Measurements from ENCODE around the gene CHRM4. TPM values are rescaled to one million over a fixed set of nuclear protein-coding genes. Genes with fewer than 3 reads are reported as not detected.

The CHRM4 gene
- total RNA-seq, 1 experiment from 2014 or later, result 1.1 TPM

- Histone ChIP-seq H3K27ac (ENCODE audit: low read depth, low read length) (no peak overlapping the region), H2AFZ (ENCODE audit: low read depth, low read length, poor library complexity, severe bottlenecking) (no peak overlapping the region), H3K36me3 (ENCODE audit: control insufficient read depth in 1 of 2, insufficient read depth in 2 of 2, low read length in 2 of 2) (0 out of 4 replicates have a peak, but pooled peaks cover 0 to 2% of the 10 kb centered on the region in 2 experiments), H3K4me1 (ENCODE audit: control insufficient read depth in 1 of 2, insufficient read depth in 2 of 2, low read length in 2 of 2) (peaks cover 4 to 23% of the 10 kb centered on the region in 2 experiments), H3K9me2 (ENCODE audit: insufficient read depth) (no peaks in the 10 kb centered on the region), H3K27me3 (ENCODE audit: insufficient read depth, low read length) (no peaks in the 10 kb centered on the region), H3K9ac (ENCODE audit: low read length) (no peak overlapping the region), H4K20me1 (ENCODE audit: insufficient read depth) (peaks cover 7% of the 10 kb centered on the region; the same call in 1 of the 2 replicates), H3K4me2 (ENCODE audit: low read length) (no peak overlapping the region), H3K9me3 (ENCODE audit: control insufficient read depth in 1 of 2, insufficient read depth in 1 of 2, low read depth in 1 of 2, low read length in 2 of 2) (no peaks in the 10 kb centered on the region), H3K4me3 (replicated peaks in 1 of 2; ENCODE audit: low read depth in 1 of 2, low read length in 2 of 2) (no peak overlapping the region), H3K79me2 (ENCODE audit: insufficient read depth, low read length) (peaks cover 75% of the 10 kb centered on the region)
- BruUV-seq (replicated peaks), result no TSS peak
- ChIA-PET RAD21 (ENCODE audit: low non-redundant PET in 1 of 2, low total read pairs in 2 of 2, uncharacterized antibody in 2 of 2, unreplicated experiment in 2 of 2) (no interaction called here), CTCF (no interaction called here), POLR2A (interaction anchor here (1.2 kb wide), 1 partner anchor 118 kb away, joined by 3 read pairs; no protein-coding TSS in a partner anchor)
- intact Hi-C loops (cut with micrococcal nuclease), result no loop called here
- ATAC-seq (0 out of 2 replicates have a peak, but pooled peaks have one; percentile 21), DNase-seq (ENCODE audit: low read depth, low spot score) (no peak)
- no peak for TF ChIP-seq ZNF274 (IDR thresholded peaks at IDR 0.05; ENCODE audit: low read depth, low read length)
- TF ChIP-seq SIN3A (IDR thresholded peaks at IDR 0.05; ENCODE audit: low read depth), result no peak
- TF ChIP-seq CTCF (IDR thresholded peaks at IDR 0.05 in 2 of 3, conservative IDR thresholded peaks at IDR 0.05 in 1 of 3; ENCODE audit: borderline replicate concordance in 1 of 3, insufficient read depth in 1 of 3, low read depth in 2 of 3, low read length in 2 of 3), result no peak
- TF ChIP-seq EGR1 (IDR thresholded peaks at IDR 0.05; ENCODE audit: low read depth), result no peak
Observed at GRCh38 chr11:46357483-46357936, 34.1 kb downstream of the CHRM4 start.

GRCh38 chr11:46356924-46357482 is 34.6 kb downstream of the CHRM4 start:
- Histone ChIP-seq H3K79me2 (ENCODE audit: insufficient read depth, low read length) (peaks cover 75% of the 10 kb centered on the region), H3K4me3 (replicated peaks in 1 of 2; ENCODE audit: low read depth in 1 of 2, low read length in 2 of 2) (no peak overlapping the region), H3K4me1 (ENCODE audit: control insufficient read depth in 1 of 2, insufficient read depth in 2 of 2, low read length in 2 of 2) (peaks cover 0 to 23% of the 10 kb centered on the region in 2 experiments; a peak in 3 of 4 replicates), H3K9ac (ENCODE audit: low read length) (no peak overlapping the region), H3K9me3 (ENCODE audit: control insufficient read depth in 1 of 2, insufficient read depth in 1 of 2, low read depth in 1 of 2, low read length in 2 of 2) (no peaks in the 10 kb centered on the region), H4K20me1 (ENCODE audit: insufficient read depth) (peaks cover 7% of the 10 kb centered on the region; the same call in 1 of the 2 replicates), H3K27ac (ENCODE audit: low read depth, low read length) (no peak overlapping the region), H3K4me2 (ENCODE audit: low read length) (no peak overlapping the region), H3K36me3 (ENCODE audit: control insufficient read depth in 1 of 2, insufficient read depth in 2 of 2, low read length in 2 of 2) (0 out of 4 replicates have a peak, but pooled peaks cover 0 to 2% of the 10 kb centered on the region in 2 experiments), H3K27me3 (ENCODE audit: insufficient read depth, low read length) (no peaks in the 10 kb centered on the region), H3K9me2 (ENCODE audit: insufficient read depth) (no peaks in the 10 kb centered on the region), H2AFZ (ENCODE audit: low read depth, low read length, poor library complexity, severe bottlenecking) (no peak overlapping the region)
- ATAC-seq (no peak), DNase-seq (ENCODE audit: low read depth, low spot score) (no peak)
- intact Hi-C loops (cut with micrococcal nuclease), result no loop called here
- ChIA-PET POLR2A (interaction anchor here (1.2 kb wide), 1 partner anchor 117 kb away, joined by 3 read pairs; no protein-coding TSS in a partner anchor), RAD21 (ENCODE audit: low non-redundant PET in 1 of 2, low total read pairs in 2 of 2, uncharacterized antibody in 2 of 2, unreplicated experiment in 2 of 2) (no interaction called here), CTCF (no interaction called here)
- BruUV-seq (replicated peaks), result no TSS peak
- no peak for TF ChIP-seq TCF7L2 (IDR thresholded peaks at IDR 0.05; ENCODE audit: borderline replicate concordance, extremely low read depth, insufficient read depth, insufficient read length)
- TF ChIP-seq SRF (IDR thresholded peaks at IDR 0.05; ENCODE audit: low read depth), result no peak

All from HCT116 (cell line).